GM21825 (cell line): ENCODE measurements around the gene DIPK1C.

Source experiments
- ATAC-seq: cut with Tn5 transposase; IDR thresholded peaks from one replicate; pipeline ENCODE4 v1.9.1; 2021; ENCODE audit warnings: mild to moderate bottlenecking, moderate library complexity; ENCODE audit not compliant: unreplicated experiment

Gene DIPK1C

DNA sequence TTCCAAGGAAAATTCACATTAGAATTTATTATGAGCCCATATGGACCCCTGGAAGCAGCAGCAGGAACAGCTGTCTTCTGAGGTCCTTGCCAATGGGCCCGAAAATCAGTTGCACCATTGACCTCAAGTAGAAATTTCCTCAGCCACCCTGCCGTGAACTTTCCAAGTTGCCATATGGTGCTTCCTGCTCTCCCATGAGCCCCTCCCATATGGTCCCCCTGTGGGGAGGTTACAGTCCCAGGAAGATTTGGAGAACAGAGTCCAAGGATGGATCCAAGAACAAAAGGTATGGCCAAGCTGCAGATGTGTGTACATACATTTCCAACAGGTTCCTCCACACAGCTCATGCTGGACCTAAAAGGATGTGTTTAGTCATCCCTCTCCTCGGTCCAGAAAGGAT lies 34.6 kb downstream of the DIPK1C start:
- ATAC-seq, result no peak

DNA sequence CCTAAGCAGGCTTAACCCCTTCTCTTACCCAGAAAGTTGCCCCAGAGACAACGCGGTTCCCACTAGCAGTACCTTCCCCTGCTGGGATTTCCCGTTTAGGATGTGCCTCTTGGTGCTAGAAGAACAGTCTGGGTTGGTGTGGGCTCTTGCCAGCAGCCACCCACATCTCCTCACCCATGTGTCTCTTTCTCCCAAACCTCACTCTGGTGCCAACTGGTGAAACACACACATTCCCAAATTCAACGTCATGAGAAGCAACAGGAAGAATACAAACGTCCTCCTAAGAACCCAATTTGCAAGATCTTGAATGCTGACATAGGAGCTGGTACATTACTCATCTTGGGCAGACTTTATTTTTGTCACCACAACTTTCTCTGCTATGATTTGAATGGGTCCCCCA lies 36.2 kb downstream of the DIPK1C start:
- no peak for ATAC-seq

DNA sequence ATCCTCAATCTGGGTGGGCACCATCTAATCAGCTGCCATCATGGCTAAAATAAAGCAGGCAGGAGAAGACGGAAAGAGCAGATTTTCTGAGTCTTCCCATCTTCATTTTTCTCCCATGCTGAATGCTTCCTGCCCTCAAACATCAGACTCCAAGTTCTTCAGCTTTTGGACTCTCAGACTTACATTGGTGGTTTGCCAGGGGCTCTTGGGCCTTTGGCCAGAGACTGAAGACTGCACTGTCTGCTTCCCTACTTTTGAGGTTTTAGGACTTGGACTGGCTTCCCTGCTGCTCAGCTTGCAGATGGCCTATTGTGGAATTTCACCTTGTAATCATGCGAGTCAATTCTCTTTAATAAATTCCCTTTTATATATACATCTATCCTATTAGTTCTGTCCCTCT lies 36.6 kb downstream of the DIPK1C start:
- ATAC-seq, result no peak

DNA sequence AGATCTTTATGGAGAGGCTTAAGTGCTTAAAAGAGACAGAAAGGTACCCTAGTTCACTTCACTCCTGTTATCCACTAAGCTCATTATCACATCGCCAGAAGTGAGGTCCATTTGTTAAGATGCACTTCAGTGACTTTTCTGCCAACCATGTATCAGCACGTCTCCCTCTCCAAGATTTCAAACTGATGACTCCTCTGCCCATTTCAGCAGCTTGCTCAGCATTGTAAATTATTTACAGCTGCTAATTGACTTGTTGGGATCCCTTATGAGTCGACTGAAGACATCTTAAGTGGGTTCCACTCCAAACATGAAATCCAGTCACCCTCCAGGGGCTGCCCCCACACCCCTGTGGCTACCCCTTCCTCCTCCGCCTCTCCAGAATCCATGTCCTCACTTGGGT lies 37.3 kb downstream of the DIPK1C start:
- ATAC-seq, result no peak

DNA sequence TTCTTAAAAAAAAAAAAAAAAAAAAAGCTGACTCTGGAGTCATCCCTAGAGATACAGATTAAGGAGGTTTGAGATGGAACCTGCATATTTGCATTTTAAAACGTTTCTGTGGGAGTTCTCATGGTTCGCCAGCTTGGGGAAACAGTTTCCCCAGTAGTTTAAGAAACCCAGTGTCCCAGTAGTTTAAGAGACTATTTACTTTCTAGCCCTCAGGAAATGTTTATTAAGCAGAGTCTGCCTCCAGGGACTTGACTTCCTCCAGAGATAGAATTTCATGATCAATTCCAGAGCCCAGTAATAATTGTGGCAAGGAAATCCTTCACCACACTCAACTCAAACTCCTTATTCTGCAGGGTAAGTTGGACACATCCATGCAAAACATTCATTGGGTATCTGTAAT lies 39.1 kb downstream of the DIPK1C start:
- no peak for ATAC-seq

DNA sequence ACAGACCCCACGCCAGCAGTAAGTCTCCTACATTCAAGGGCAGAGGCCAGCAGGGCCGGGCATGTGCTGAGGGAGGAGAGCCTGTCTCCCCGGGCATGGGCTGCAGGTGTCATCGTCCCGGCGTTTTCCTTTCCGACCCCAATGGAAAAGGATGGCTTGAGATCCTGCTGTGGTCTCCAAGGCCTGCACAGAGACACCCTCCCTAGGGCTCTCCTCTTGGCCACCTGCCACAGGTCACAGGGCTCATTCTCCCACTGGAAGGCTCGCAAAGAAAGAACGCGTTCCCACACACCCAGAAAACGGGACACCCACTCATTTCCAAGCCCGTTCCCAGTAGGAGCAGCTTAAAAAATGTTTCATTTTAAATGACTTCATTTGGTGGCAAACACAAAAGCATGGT lies 41.0 kb downstream of the DIPK1C start:
- no peak for ATAC-seq

DNA sequence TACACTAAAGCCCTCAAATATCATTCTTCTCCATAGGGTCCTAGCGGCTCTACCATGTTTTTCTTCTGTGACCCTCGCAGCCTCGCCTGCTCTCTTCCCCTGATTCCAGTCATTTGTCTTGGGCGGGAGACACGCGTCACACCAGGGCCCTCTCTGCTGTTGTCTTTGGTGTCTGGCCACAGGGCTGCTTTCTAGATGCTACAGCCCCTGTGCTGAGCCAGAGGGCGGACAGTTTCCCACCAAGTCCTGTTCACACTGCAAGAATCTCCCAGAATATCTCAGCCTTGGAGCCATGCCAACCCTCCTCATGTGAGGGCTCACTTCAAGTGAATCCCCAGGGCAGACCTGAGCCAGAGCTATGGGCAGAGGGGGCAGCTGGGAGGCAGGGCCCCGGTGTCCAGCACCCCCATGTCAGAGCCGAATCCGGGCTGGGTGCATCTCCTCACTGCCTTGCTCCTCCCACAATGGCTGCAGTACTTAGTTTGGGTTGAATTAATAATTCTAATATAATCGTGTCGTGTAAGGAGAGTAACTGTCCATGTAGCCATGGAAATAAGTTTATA lies 42.1 kb downstream of the DIPK1C start:
- ATAC-seq, result no peak

DNA sequence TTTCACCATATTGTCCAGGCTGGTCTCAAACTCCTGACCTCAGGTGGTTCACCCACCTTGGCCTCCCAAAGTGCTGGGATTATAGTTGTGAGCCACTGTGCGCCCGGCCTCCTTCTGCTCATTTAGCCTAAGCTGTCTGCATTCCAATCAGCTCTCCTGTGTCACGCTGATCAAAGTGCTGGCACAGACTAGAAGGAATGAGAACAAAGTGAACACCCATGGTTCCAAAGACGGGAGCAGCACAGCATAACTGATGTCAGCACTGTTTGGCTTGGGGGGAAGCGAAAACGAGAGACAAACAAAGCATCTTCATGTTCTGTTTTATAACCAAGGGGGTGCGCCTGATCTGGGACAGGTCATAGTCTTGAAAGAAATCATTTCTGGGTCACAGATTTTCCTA lies 43.3 kb downstream of the DIPK1C start:
- ATAC-seq, result no peak

DNA sequence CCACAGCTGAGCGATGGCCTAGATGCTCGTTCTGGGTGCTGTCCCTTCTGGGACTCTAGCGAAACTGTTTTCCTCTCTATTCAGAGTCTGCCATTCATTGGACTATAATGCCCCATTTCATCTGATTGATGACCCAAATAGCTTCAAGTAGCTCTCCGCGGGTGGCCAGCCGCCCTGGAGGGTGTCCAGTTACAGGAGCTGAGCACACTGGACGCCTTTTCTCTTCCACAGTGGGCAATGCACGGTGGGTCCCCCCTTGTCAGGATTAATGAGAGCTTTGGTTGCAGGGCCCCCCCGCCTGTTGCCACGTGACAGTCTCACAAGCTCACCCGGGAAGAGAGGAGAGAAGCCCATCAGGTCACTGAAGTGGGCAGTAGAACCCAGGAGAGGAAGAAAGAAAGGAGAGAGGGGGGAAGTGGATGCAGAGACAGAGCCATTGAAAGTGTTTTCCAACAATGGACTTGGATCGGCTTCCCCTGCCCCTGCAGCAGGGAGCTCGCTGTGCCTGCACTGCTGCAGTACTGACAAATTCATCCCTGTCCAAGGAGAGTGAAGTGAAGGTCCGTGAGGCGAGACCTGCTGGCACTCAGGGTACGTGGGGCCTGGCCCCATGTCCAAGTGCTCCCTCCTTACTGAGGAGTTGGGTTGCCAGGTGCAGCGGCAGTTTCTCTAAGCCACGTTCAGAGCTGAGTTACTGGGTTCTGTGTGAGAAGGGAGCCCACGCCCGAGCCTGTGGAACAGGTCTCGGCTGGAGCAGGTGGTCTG lies 44.8 kb downstream of the DIPK1C start:
- no peak for ATAC-seq

DNA sequence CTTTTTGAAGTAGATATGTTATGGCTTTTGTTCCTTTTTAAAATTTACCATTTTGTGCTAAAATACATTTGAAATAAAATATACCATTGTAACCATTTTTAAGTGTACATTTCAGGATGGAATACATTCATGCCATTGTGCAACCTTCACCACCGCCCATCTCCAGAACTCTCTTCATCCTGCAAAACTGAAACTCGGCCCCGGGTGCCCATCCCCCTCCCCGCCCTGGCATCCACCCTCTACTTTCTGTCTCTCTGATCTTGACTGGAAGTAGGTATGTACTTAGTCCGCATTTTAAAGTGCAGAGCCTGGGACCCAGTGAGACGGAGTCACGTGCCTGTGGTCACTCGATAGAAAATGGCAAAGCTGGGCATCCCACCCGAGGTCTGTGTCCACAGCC lies 45.6 kb downstream of the DIPK1C start:
- no peak for ATAC-seq

DNA sequence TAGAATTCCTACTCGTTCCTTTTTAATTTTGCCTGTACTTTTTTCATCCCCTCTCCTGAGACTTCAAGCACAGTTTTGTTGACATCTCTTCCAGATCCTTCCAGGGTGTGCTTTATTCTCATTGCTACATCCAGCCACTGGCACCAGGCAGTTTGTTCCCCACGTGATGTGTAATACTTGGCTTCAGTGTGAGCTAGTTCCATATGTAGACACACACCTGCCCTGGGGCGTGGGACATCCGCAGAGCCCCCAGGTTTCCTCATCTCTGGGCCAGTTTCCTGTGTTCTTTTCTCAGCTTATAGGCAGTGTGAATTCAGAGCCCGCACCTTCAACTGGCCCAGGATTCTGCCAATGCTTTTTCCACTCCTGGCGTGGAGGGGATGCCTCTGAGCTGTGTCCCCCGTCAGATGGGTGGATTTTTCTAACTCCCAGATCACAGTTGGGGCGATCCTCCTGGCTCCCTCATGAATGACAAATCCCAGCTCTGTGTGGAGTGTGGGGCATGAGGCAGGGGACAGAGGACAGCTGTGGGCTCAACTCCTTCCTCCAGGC lies 46.6 kb downstream of the DIPK1C start:
- no peak for ATAC-seq

DNA sequence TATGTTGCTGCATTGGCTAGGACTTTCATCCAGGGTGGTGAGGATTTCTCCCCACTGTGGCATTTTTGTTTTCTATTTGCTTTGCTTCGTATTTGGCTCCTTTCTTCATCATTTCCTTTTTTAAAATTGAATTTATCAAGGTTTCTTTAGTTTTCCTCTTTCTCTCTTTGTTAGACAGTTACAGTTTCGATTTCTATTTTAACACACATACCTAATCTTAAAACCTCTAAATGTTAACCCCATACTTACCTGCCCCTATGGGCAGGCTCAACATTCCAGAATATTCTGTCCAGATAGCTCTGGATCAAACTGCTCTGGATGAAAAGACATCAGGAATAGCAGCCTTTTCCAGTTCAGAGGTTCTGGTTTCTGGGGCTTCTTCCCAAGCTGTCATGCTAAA lies 49.2 kb downstream of the DIPK1C start:
- ATAC-seq, result peak; percentile 79

DNA sequence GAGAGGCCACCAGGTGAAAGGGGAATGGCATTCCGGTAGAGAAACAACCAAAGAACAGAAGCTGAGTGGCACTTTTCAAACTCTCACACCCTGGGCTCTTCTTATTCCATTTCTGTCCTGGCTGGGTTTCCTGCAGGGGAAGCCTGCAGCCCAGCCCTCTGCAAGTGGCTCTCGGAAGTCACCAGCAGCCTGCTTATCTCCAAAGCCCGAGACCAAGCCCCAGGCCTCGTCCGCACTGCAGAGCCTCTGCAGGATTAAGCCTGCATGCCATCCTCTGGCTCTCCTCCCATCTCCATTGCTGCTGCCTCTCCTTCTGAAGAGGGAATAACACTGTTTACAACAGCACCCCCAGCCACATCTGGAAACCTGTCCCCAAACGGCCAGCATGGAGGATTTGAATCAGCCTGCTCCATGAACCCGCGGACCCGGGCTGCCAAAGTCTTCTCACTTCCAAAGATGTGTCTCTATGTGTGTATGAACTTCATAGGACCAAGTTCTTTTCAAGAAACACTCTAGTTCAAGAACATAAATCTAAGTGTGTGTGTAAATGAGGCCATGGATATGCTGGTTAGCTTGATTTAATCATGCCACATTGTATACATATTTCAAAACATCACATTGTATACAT lies 54.2 kb downstream of the DIPK1C start:
- ATAC-seq, result no peak

DNA sequence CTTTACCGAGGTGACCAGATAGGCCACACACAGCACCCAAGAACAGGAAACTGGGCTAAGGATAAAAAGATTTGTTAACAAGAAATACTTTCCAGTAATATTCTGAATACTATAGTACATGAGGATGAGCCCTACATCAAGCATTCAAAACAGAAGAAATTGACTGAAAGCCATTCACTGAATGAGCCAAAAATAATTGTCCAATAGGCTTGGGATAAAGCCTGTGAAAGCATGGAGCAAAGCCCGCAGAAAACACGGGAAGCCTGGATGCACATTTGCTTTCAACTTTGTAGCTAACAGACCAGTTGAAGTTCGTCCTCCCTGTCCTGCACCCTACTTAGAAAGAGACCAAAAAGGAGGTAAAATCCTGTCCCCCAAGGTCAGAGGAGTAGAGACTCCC lies 56.3 kb downstream of the DIPK1C start:
- ATAC-seq, result no peak

DNA sequence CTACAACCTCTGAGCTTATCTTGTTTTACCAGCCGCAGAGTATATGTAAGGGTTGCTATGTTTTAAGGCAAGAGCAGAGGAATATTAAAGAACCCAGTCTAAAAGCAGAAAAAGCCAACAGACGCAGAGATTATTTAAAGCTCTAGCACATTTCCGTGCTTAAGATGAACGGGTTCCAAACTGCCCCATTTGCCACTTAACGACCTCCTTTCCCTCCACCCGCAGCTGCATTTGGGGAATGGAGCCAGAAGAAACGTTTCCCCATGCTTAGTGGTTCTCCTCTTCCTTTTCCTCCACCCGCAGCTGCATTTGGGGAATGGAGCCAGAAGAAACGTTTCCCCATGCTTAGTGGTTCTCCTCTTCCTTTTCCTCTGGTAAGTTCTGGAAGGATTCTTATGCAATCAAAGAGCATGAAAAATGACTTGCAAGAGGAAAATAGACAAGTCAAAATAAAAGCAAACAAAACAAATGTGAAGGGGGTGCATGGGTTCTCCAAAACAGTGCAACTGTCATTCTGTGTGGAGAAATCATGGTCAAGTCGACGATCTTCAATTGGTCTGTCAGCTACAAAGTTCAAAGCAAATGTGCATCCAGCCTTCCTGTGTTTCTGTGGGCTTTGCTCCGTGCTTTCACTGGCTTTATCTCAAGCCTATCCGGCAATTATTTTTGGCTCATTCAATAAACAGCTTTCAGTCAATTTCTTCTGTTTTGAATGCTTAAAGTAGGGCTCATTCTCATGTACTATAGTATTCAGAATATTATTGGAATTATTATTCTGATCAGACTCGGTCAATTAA lies 57.8 kb downstream of the DIPK1C start:
- ATAC-seq, result no peak

DNA sequence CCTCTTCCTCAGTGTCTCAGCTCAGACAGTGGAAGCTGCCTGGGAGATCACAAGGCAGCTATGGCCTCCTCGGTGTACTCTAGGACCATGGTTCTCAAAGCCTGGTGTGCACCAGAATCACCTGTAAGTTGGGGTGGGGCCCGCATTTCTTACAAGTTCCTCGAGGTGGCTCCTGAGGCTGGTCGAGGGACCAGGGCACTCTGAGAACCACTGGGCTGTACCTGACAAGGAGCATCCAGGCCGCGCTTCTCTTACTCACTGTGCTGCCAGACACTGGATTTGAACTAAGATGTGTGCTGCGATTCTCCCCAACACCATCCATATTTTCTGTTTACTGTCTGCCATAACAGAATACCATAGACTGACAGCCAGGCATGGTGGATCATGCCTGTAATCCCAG lies 59.5 kb downstream of the DIPK1C start:
- no peak for ATAC-seq

DNA sequence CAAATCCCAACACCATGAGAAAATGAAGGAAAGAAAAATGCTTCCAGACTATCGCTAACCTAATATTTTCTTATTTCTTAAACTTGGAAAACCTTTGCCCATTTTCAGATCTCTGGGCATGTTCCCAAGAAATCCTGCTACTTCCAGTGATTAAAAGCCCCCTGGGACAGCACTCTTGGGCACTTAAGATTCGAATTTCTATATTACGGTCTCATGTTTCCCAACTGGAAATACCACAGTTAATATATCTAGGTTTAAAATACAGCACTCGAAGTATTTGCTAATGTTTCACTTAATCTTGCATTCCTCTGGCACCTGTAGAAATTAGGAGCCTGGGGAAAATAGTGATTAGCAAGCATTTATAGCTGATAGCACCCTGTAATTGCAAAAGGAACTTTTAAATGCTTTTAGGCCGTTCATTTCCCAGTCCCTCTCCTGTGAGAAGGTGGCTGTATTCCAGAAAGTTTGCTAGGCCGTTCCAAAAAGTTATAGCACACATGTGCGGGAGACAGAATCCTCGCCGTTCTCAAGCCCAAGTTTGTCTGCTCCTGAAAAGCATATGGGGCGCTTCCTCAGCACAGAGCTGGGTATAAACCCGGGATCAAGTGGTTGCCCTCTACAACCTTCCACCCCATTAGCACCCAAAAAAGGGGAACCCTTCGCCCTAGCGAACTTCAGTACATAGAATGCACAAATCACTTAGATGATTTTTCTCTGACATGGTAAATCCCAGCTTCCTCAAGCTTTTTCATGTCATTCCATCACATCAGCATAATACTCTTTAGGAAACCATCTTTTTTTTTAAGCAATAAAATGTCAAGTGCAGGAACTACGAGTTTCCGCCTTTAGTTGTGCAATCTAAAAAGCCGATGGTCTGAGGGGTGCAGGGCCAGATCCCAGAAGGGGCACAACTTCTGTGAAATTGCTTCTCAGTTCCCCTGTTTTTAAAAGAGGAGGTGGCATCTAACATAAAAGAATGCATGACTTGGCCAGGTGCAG lies 60.6 kb downstream of the DIPK1C start:
- no peak for ATAC-seq

DNA sequence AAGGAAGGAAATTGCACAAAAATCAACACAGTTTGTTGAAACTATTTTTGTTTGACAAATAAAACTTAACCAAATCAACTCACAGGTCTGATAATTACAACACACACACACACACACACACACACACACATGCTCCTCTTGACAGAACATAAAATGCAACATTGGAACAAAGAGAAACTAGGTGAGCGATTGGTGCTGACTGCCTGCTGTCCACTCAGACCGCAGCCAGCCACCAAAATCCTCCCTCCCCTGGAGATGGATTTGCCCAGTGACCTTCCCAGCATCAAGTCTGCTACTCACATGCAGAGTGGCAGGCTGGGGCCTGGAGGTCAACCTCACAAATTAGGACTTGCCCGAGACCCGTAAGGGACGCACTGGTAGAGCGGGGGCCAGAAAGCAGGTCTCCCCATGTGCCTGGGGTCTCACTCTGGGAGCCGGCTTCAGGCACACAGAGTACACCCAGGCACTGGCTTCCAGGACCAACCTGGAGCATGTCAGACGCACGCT lies 61.4 kb downstream of the DIPK1C start:
- no peak for ATAC-seq

DNA sequence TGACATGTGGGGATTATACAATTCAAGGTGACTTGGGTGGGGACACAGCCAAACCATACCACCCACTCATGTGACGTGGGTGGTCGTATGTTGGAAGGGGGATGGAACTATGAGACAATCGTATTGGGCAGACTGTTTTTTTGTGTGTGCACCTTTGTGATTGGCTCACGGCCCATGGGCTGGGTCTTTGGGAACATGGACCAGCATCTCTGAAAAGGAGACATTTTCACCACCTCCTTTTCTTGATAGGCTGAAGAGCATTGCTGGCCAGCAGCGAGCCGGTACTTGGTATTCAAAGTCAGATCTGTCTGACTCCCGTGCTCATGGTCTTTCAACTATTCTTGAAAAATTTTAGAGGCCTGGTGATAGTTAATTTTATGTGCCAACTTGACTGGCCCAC lies 62.1 kb downstream of the DIPK1C start:
- ATAC-seq, result no peak

DNA sequence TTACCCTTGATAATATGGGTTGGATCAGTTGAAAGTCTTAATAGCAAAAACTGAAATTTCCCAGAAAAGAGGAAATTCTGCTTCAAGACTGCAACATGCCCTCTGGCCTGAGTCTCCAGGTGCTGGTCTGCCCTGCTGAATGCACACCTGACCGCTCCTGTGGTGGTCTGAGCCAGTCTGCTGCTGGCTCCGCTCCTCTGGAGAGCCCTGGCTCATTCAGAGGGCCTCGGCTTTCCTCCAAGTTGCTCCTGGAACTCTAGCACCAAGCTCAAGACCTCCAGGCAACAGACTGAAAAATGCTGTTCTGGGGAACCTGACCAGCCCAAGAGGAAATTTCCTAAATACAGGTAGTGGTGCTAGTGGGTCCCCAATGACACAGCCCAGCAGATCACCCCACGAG lies 64.8 kb downstream of the DIPK1C start:
- ATAC-seq, result no peak
